Muscle of arm (tissue), 12 donors: ENCODE data around the gene CPSF3. TPM values are rescaled to one million over a fixed set of nuclear protein-coding genes. Genes with fewer than 3 reads are reported as not detected.

ENCODE experiments used
- DNase-seq: peaks from one replicate; pipeline ENCODE4 v3.0.0-alpha.2; 2013
- polyA plus RNA-seq, 12 donors: library from polyadenylated mRNA; unstranded; fragments of 120-200 nt; gene quantifications; one replicate each; pipeline ENCODE4 v1.2.1, GENCODE V29; 2013; ENCODE audit not compliant: insufficient read length in 12 of 12

The CPSF3 gene
- polyA plus RNA-seq, 12 donors = 31.5 to 53.2 (median 40.0) TPM; not detected in 1

GRCh38 chr2:9416267-9416961 is 7.0 kb upstream of the CPSF3 start:
- DNase-seq = no peak

DNA sequence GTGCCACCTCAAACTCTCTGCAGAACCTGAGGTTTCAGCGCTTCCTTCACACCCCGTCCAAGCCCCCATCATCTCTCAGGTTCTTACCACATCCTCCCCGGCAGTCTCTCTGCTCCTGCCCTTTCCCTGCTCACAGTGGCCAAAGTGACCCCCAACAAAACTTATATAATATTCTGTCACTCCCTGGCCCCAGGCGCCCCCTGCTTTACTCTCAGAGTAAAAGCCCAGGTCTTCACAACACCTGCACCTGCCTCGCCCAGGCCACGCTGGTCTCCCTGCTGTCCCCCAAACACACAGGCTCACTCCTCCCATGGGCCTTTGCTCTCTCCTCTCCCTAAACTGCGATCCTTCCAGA is 6.5 kb upstream of the CPSF3 start:
- DNase-seq = no peak

GRCh38 chr2:9417725-9418124 is 5.7 kb upstream of the CPSF3 start:
- no peak for DNase-seq

- DNase-seq = no peak
These were observed 4.7 kb upstream of the CPSF3 start for GRCh38 chr2:9418746-9419145.

- DNase-seq = no peak
These were observed 3.9 kb upstream of the CPSF3 start for GRCh38 chr2:9419541-9419940.

DNA sequence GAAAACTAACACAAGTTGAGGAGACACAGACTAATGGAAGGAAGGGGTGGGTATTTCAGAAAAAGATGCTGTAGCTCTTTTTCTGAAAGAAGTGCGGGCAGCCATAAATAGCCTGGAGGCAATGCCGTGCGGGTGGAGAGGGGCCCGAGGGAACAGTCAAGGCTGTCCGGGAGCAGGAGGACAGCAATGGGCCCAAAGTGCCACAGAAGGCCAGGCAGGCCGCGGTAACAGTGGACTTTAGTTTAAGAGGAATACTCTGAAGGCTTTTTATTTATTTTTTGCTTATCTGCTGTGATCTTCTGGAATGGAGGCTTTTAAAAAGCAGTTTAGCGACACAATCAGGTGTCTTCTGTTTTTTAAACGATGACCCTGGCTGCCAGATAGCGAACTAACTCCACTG is 3.0 kb upstream of the CPSF3 start:
- no peak for DNase-seq

DNA sequence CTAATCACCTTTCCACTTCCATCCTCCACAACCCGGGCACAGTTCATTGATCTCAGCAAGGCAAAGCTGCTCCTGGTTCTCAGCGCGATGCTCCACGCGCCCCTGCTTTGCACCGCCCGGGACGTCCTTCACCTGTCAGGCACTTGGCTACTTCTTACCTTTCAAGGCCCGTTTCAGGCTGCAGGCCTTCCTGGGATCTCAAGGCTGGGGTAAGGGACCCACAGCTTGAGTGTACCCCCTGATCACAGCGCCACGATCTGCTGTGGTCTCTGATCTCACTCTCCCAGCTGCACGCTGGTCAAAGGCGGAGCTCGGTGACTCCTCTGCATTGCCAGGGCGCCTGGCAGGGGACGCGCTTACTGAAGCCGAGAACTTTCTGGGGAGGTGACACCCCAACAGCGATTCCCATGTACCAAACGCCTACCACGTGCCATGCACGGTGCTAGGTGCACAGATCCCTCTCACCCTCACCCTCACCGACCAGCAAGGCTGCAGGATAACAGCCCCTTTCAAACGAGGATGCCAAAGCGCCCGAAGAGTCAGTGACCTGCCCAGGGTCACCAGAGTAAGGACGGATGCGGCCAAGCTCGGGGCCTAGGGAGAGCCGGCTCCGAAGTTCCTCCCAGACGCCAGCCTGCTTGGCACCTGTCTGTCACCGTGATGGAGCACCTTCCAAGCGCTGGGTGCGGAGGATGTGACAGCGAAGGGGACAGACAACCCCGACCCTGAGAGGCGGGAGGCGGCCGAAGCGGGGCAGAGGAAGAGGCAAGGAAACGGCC is 944 bp upstream of the CPSF3 start:
- DNase-seq = peak; percentile 38

DNA sequence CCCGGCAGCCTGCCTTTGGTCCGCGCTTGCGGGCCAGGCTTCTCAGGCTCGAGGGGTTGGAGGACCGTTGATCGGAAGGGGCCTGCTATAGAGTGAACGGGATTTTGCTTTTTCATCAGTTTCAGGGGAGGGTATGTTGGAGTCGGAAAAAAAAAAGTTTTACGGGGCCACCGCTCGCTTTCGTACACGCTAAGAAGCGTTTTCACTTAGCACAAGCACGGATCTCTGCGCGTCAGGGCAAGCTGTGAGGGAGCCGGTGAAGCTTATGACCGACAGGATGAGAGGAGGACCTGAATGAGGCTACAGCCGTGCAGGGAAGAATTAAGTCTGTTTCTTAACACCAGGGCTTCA is 443 bp downstream of the CPSF3 start:
- DNase-seq = no peak

DNA sequence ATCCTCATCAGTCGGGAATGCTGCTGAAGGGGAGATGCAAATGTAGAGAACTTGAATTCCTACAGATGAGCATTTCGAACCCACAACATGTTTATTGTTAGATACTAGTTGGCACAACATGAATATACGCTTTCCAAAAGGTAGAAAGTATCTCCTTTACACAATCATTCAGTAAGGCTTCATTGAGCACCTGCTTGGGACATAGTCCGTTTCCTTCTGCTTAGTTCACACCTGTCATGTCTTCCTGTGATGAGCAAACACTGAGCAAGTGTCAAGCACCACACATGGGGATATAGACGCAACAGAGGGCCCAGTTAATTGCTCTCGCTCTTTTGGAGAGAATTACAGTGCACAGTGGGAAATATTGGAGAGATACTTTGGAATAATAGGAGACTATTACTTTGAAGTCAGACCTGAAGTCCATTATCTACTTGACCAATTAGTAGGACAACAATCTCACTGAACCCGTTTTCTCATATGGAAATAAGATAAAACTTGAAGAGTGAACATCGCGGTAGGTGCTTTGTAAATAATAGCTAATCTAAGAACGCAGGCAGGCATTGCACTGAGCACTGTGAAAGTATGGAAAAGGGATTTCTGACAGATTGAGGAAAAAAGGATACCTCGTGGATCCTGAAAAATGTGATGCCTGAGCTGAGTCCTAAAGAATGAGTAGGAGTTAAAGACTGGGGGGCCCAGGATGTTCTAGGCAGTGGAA is 1.2 kb downstream of the CPSF3 start:
- DNase-seq = no peak

GRCh38 chr2:9428965-9429577 is 5.6 kb downstream of the CPSF3 start:
- no peak for DNase-seq

DNA sequence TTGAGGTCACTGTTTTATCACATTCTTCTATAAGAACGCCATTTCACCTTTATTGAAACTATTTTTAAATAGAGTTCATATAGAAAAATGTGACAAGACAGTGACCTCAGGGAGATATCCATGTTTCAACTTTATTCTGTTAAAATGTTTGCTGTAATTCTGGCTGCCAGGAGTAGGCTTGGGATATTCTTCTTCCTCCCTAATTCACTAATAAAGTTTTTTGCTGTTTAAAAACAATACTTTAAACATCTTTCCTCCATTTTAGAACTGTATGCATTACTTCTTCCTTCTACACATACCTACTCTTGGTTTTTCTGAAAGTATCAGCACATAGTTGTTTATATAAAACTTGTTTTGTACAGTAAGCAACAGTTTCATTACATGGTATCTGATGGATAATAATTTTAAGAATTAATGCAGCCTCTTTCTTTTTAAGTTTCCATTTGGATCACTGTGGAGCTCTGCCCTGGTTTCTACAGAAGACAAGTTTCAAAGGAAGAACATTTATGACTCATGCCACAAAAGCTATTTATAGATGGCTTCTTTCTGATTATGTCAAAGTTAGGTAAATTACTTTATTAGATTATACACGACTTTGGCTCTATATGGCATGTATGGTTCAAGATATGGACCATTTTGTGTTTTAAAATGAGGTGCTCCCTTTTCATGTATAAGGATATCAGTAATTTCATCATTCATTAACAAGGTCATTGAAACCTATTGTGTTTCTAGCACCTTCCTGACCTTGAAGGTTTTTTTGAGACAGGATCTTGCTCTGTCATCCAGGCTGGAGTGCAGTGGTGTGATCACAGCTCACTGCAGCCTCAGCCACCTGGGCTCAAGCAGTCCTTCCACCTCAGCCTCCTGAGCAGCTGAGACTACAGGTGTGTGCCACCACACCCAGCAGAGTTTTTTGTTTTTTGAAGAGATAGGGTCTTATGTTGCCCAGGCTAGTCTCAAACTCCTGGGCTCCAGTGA is 7.2 kb downstream of the CPSF3 start:
- no peak for DNase-seq

DNA sequence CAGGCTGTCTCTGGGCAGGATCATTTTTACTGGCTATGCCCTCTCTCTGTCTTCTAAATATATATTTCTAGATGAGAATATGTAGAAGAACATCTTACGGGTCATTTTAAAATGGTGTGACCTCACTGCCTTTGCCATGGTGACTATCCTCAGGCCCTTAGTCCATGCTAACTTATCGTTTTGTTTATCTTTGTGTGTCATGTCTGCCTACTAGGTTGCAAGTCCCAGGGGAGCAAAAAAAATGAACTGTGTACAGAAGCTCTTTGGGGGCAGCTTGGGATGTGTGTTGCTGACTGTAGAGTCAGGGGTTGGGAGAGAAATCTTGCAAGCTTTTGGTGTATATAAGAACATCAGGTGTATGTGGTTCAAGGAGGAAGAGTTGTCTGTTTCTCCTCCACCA is 11.0 kb downstream of the CPSF3 start:
- DNase-seq = no peak

GRCh38 chr2:9439536-9439935 is 16.1 kb downstream of the CPSF3 start:
- no peak for DNase-seq

DNA sequence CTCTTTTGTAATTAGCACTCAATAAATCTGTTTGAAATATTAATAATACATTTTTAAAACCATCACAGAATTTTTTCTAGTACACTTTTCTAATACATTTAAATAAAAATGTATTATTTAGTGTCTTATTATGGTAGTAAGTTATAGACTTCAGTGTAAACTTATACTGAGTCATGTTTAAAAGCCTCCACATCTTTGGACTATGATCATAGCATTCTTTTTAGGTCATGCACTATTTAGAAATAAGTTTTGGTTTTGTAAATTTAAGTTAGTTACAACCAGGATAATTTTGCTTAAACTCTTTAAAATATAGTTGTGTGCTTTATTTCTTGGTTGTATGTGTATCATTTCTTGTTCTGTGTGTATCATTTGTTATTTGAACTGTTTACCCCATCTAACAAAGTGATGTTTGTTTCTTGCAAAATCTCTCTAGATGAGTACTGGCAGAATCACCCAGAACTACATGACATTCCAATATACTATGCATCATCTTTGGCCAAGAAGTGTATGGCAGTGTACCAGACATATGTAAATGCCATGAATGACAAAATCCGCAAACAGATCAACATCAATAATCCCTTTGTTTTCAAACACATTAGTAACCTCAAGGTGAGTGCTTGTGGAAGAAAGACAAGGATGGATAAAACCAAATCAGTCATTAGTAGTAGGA is 16.7 kb downstream of the CPSF3 start:
- DNase-seq = no peak

GRCh38 chr2:9441556-9441955 is 18.1 kb downstream of the CPSF3 start:
- DNase-seq = no peak

DNA sequence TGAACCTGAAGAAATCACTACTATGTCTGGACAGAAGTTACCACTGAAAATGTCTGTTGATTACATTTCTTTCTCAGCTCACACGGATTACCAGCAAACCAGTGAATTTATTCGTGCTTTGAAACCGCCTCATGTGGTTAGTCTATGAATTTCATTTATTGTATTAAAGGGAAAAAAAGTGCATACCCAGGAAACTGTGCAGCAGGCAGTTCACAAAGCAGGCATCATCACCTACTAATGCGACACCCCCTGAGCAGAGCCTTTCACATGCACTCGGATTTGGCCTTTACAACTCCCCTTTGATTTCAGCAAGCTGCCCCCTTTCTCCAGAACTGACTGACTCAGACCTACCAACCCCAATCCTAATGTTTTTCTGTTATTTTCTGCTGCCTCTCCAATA is 20.1 kb downstream of the CPSF3 start:
- no peak for DNase-seq

- DNase-seq = no peak
These were observed 21.6 kb downstream of the CPSF3 start for GRCh38 chr2:9445089-9445488.

- no peak for DNase-seq
These were observed 27.8 kb downstream of the CPSF3 start for GRCh38 chr2:9451231-9451630.

- no peak for DNase-seq
These were observed 37.1 kb downstream of the CPSF3 start for GRCh38 chr2:9460441-9461017.

- no peak for DNase-seq
These were observed 37.6 kb downstream of the CPSF3 start for GRCh38 chr2:9461079-9461478.
